Body of pancreas (tissue), 4 donors: ENCODE results near the gene COL18A1. TPM values are rescaled to one million over a fixed set of nuclear protein-coding genes. Genes with fewer than 3 reads are reported as not detected.

Experiments used
- ATAC-seq: fragments of 150-250 bp; one replicate; pipeline ENCODE4 v1.9.1; 2016
- DNase-seq, 4 donors: peaks; one replicate each; pipeline ENCODE4 v3.0.0-alpha.2; 2019
- H3K27ac ChIP-seq, 4 donors: fragments of 200-600 bp; sonication (generic); 1 replicate in 3 of 4; 2 replicates in 1 of 4; pipeline versions ENCODE4 v1.5.1 to v1.6.1; 2016 to 2019; ENCODE audit warnings: mild to moderate bottlenecking in 1 of 4, mixed read lengths in 1 of 4, moderate library complexity in 1 of 4
- H3K27me3 ChIP-seq, 2 donors: fragments of 200-600 bp; sonication (generic); one replicate each; pipeline ENCODE4 v1.6.0; 2016; ENCODE audit warnings: mild to moderate bottlenecking in 1 of 2
- H3K36me3 ChIP-seq, 2 donors: fragments of 200-600 bp; sonication (generic); replicated peaks in 1 of 2; 2 replicates each; pipeline ENCODE4 v1.5.1; 2016; ENCODE audit warnings: low read depth in 2 of 2; ENCODE audit not compliant: insufficient read depth in 1 of 2
- H3K4me1 ChIP-seq: fragments of 200-600 bp; sonication (generic); one replicate; pipeline ENCODE4 v1.6.0; 2016
- H3K4me3 ChIP-seq, 2 donors: fragments of 200-600 bp; sonication (generic); 1 replicate in 1 of 2; 2 replicates in 1 of 2; pipeline ENCODE4 v1.5.1; 2016 to 2019
- H3K9me3 ChIP-seq, 3 donors: fragments of 200-600 bp; sonication (generic); 1 replicate in 2 of 3; 2 replicates in 1 of 3; pipeline ENCODE4 v1.5.1; 2016
- CTCF ChIP-seq, 7 experiments: fragments of 450-650 bp in 4 of 7; fragments of 200-600 bp in 3 of 7; sonication (generic) in 3 of 7; IDR thresholded peaks; one replicate each; pipeline ENCODE4 v1.5.1; 2016 to 2019; ENCODE audit warnings: antibody characterized with exemption in 7 of 7
- POLR2A ChIP-seq, 3 donors: fragments of 450-650 bp; IDR thresholded peaks; one replicate each; pipeline ENCODE4 v1.6.1; 2016; ENCODE audit warnings: antibody characterized with exemption in 3 of 3, mild to moderate bottlenecking in 2 of 3
- WGBS, 2 donors: methylation state at CpG; one replicate each; pipeline ENCODE4 v1.1.5; 2017; 5-methylcytosine and 5-hydroxymethylcytosine counted together
- intact Hi-C: fragments of 100-400 bp; cut with DNase I; formaldehyde crosslinking; loops from one replicate; pipeline ENCODE4 v1.15.1; 2023
- total RNA-seq, 2 donors: library from RNA; depleted of rRNA; stranded (reverse); fragments of >200 nt; gene quantifications; one replicate each; pipeline ENCODE4 v1.1.0, GENCODE V29; 2016

COL18A1 gene
- total RNA-seq, 2 donors from 2014 or later, result 108 to 284 TPM

DNA sequence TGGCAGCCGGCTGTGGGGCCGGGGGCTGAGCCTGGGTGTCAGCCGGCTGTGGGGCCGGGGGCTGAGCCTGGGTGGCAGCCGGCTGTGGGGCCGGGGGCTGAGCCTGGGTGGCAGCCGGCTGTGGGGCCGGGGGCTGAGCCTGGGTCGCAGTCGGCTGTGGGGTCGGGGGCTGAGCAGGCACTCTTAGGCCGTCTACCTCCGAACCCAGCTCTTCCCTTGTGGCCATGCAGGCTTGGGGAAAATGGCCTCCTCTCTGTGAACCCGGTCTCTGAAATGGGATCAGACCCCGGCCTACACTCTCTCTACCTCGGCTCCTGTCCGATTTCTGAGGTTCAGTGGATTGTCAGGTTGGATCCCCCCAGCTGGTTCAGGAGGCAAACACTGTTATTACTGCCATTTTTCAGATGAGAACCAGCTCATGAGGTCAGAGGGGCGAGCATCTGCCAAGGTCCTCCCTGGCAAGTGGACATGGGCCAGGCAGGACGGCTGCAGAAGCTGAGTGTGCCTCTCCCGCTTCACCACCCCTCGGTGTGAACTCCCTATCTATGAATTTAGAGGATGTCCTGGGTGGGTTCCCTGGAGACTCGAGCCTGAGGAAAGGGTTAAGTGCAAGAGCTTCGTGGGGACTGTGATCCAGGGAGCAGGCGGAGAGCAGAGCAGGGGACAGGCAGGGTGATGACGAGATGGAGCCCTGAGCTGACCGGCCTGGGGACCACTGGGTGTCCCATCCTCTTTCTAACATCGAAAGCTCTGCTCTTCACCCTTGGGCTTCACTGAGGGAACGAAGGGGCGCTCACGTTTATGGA lies 10.9 kb upstream of the COL18A1 start:
- ATAC-seq, result no peak
- Histone ChIP-seq H3K9me3 (no peaks in the 10 kb centered on the region), H3K36me3 (no peaks in the 10 kb centered on the region), H3K27ac (no peak overlapping the region), H3K4me1 (no peaks in the 10 kb centered on the region), H3K27me3 (no peaks in the 10 kb centered on the region), H3K4me3 (no peak overlapping the region)
- intact Hi-C loops, result no loop called here
- DNase-seq, result peak in 2 of 4 donors; percentile 3 to 7
- WGBS, 2 donors, result 59 to 60% methylated on average over 13 to 21 of the region's 30 CpGs
- TF ChIP-seq POLR2A (IDR thresholded peaks at IDR 0.05) (no peak), CTCF (IDR thresholded peaks at IDR 0.05) (no peak)

GRCh38 chr21:45396620-45396995 lies 8.4 kb upstream of the COL18A1 start:
- H3K4me1 ChIP-seq, result no peaks in the 10 kb centered on the region
- H3K36me3 ChIP-seq, result no peaks in the 10 kb centered on the region
- H3K4me3 ChIP-seq, result no peak overlapping the region
- WGBS, 2 donors, result 56 to 72% methylated on average over 8 of the region's 8 CpGs
- ATAC-seq, result no peak
- intact Hi-C loops, result no loop called here
- DNase-seq, result peak in 1 of 4 donors; percentile 3
- H3K27me3 ChIP-seq, result no peaks in the 10 kb centered on the region
- peaks cover 0 to 5% (median 0%) of the 10 kb centered on the region in 3 donors for H3K9me3 ChIP-seq
- H3K27ac ChIP-seq, result no peak overlapping the region
- TF ChIP-seq POLR2A (IDR thresholded peaks at IDR 0.05) (no peak), CTCF (IDR thresholded peaks at IDR 0.05) (no peak)

DNA sequence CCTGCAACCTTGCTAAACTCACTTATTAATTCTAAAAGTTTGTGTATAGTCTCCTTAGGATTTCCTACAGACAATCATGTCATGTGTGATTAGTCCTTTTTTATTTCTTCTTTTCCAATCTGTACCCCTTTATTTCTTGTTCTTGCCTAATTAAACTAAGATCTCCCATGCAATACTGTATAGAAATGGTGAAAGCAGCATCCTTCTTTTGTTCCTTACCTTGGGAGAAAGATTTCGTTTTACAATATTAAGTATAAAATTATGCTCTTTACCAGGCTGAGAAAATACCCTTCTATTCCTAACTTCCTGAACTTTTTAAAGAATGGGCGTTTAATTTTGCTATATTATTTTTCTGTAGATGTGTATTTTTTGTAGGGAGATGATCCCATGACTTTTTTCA lies 7.6 kb upstream of the COL18A1 start:
- intact Hi-C loops, result no loop called here
- Histone ChIP-seq H3K4me3 (no peak overlapping the region), H3K27me3 (no peaks in the 10 kb centered on the region), H3K9me3 (peaks cover 0 to 5% (median 0%) of the 10 kb centered on the region in 3 donors), H3K4me1 (no peaks in the 10 kb centered on the region), H3K27ac (no peak overlapping the region), H3K36me3 (no peaks in the 10 kb centered on the region)
- 50 to 58% methylated on average over 2 of the region's 2 CpGs for WGBS, 2 donors
- TF ChIP-seq POLR2A (IDR thresholded peaks at IDR 0.05) (no peak), CTCF (IDR thresholded peaks at IDR 0.05) (no peak)
- no peak for ATAC-seq
- no peak for DNase-seq

GRCh38 chr21:45401054-45401518 lies 3.9 kb upstream of the COL18A1 start:
- DNase-seq (no peak), ATAC-seq (no peak)
- peaks cover 0 to 5% (median 0%) of the 10 kb centered on the region in 3 donors for H3K9me3 ChIP-seq
- H3K4me3 ChIP-seq, result no peak overlapping the region
- 81 to 90% methylated on average over 7 of the region's 7 CpGs for WGBS, 2 donors
- peaks cover 22% of the 10 kb centered on the region for H3K4me1 ChIP-seq
- intact Hi-C loops, result no loop called here
- H3K27ac ChIP-seq, result no peak overlapping the region
- no peaks in the 10 kb centered on the region for H3K36me3 ChIP-seq
- TF ChIP-seq CTCF (IDR thresholded peaks at IDR 0.05), result no peak
- TF ChIP-seq POLR2A (IDR thresholded peaks at IDR 0.05), result no peak
- no peaks in the 10 kb centered on the region for H3K27me3 ChIP-seq
